Mucosa of descending colon (tissue), 3 donors: ENCODE measurements around the gene KCTD16. TPM values are rescaled to one million over a fixed set of nuclear protein-coding genes. Genes with fewer than 3 reads are reported as not detected.

Experiments used
- ATAC-seq: fragments of 200-7000 bp; cut with Tn5 transposase; one replicate; pipeline ENCODE4 v1.9.1; 2020; ENCODE audit warnings: mild to moderate bottlenecking, moderate library complexity
- DNase-seq, 3 donors: peaks; one replicate each; pipeline ENCODE4 v3.0.0-alpha.2; 2020
- H3K36me3 ChIP-seq: fragments of 200-600 bp; one replicate; pipeline ENCODE4 v1.8.0; 2021; ENCODE audit warnings: low read depth, mild to moderate bottlenecking
- H3K4me1 ChIP-seq: fragments of 200-600 bp; one replicate; pipeline ENCODE4 v1.8.0; 2021; ENCODE audit warnings: low read depth, mild to moderate bottlenecking
- H3K4me3 ChIP-seq: fragments of 200-600 bp; one replicate; pipeline ENCODE4 v1.8.0; 2021; ENCODE audit warnings: mild to moderate bottlenecking
- H3K9me3 ChIP-seq: fragments of 200-600 bp; one replicate; pipeline ENCODE4 v1.8.0; 2021; ENCODE audit warnings: mild to moderate bottlenecking
- CTCF ChIP-seq: fragments of 200-600 bp; IDR thresholded peaks from one replicate; pipeline ENCODE4 v1.8.0; 2022; ENCODE audit warnings: antibody characterized with exemption, mild to moderate bottlenecking
- intact Hi-C, 2 donors: fragments of 100-400 bp; cut with DNase I in 1 of 2; cut with micrococcal nuclease in 1 of 2; formaldehyde crosslinking; loops; one replicate each; pipeline versions ENCODE4 v1.11.0 to v1.11.1; 2022; cut with DNase I, micrococcal nuclease
- total RNA-seq, 3 donors: library from RNA; stranded (reverse); fragmentation: NEBNext Ultra II Directional in 2 of 3; extraction: Animal tissue kit (Norgen Biotek cat#: 25700) in 2 of 3; gene quantifications; one replicate each; pipeline versions ENCODE4 v1.2.1 to v1.2.4, GENCODE V29; 2021 to 2023
- donor health status: DM: no; HTN: no; CAD: no; lungs with moderate emphysema.
- donor health status: DM: no; HTN: no; CAD: no.
- donor health status: DM: no; HTN: yes; CAD: no.

KCTD16 gene
- total RNA-seq, 3 donors from 2014 or later: 0.07 to 0.22 (median 0.12) TPM

GRCh38 chr5:144284036-144284435 lies 113.4 kb downstream of the KCTD16 start:
- no peaks in the 10 kb centered on the region for H3K9me3 ChIP-seq
- intact Hi-C loops: no loop called here
- H3K4me3 ChIP-seq: no peak overlapping the region
- no peaks in the 10 kb centered on the region for H3K36me3 ChIP-seq
- no peaks in the 10 kb centered on the region for H3K4me1 ChIP-seq
- no peak for TF ChIP-seq CTCF
- DNase-seq (no peak), ATAC-seq (no peak)

GRCh38 chr5:144284931-144285502 lies 114.3 kb downstream of the KCTD16 start:
- no peak for TF ChIP-seq CTCF
- intact Hi-C loops: no loop called here
- no peaks in the 10 kb centered on the region for H3K36me3 ChIP-seq
- H3K4me1 ChIP-seq: no peaks in the 10 kb centered on the region
- no peaks in the 10 kb centered on the region for H3K9me3 ChIP-seq
- ATAC-seq: no peak
- no peak for DNase-seq
- H3K4me3 ChIP-seq: no peak overlapping the region

- intact Hi-C loops: no loop called here
- Histone ChIP-seq H3K36me3 (no peaks in the 10 kb centered on the region), H3K4me1 (no peaks in the 10 kb centered on the region), H3K9me3 (no peaks in the 10 kb centered on the region), H3K4me3 (no peak overlapping the region)
- DNase-seq: no peak
- no peak for ATAC-seq
- no peak for TF ChIP-seq CTCF
Measured at GRCh38 chr5:144289277-144289676, 118.6 kb downstream of the KCTD16 start.

GRCh38 chr5:144292029-144292428 lies 121.4 kb downstream of the KCTD16 start:
- no peak for ATAC-seq
- no peak for TF ChIP-seq CTCF

GRCh38 chr5:144295284-144295683 lies 124.6 kb downstream of the KCTD16 start:
- ATAC-seq (no peak), DNase-seq (no peak)
- no peak overlapping the region for H3K4me3 ChIP-seq
- no peaks in the 10 kb centered on the region for H3K36me3 ChIP-seq
- H3K9me3 ChIP-seq: no peaks in the 10 kb centered on the region
- TF ChIP-seq CTCF: no peak
- intact Hi-C loops: no loop called here
- no peaks in the 10 kb centered on the region for H3K4me1 ChIP-seq

More at GRCh38 chr5:144292029-144292428, 121.4 kb downstream of the KCTD16 start:
- Histone ChIP-seq H3K4me3 (no peak overlapping the region), H3K36me3 (no peaks in the 10 kb centered on the region), H3K9me3 (no peaks in the 10 kb centered on the region), H3K4me1 (no peaks in the 10 kb centered on the region)
- no peak for DNase-seq
- intact Hi-C loops: no loop called here

- no peak for TF ChIP-seq CTCF
- ATAC-seq: no peak
- DNase-seq: no peak
- Histone ChIP-seq H3K36me3 (no peaks in the 10 kb centered on the region), H3K4me1 (no peaks in the 10 kb centered on the region), H3K9me3 (no peaks in the 10 kb centered on the region), H3K4me3 (no peak overlapping the region)
- intact Hi-C loops: no loop called here
Measured at GRCh38 chr5:144297081-144297480, 126.4 kb downstream of the KCTD16 start.
